ENCODE data around the gene AP3D1.
"Not testable (repeated sequence)": the region's sequence is repeated elsewhere in the genome, so short reads cannot be mapped to it uniquely, and the experiment has no call there.

Gene AP3D1

DNA sequence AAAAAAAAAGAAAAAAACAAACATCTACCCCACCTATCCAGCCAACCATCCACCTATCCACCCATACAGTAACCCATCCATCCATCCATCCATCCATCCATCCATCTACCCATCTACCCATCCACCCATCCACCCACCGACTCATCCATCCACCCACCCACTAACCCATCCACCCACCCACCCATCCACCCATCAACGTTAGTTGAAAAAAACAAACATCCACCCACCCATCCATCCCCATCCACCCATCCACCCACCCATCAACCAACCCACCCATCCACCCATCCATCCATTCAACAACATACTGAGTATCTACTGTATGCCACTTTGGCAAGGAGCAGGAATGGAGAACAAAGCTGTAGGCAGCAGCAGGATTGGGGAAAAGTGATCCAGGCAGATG is 6.1 kb upstream of the AP3D1 start:
- in situ Hi-C loops (cut with HindIII; ENCODE audit: low sequenced_read_pairs), result no loop called here

DNA sequence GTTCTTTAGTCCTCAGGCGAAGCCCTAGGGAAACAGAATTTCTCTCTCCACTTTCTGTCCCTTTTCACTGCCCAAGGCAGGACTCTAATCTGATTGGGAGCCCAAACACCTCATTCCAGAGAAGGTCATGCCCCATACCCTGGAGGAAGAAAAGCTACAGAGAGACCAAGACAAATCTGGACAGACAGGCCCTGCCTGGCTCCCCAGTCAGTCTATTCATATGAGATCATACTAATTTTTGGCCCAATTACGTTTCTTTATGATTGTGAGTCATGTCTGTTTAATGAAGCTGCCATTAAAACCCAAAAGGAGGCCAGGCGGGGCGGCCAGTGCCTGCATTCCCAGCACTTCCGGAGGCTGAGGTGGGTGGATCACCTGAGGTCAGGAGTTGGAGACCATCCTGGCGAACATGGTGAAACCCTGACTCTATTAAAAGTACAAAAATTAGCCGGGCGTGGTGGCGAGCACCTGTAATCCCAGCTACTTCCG is 3.3 kb upstream of the AP3D1 start:
- in situ Hi-C loops (cut with HindIII; ENCODE audit: low sequenced_read_pairs), result no loop called here

DNA sequence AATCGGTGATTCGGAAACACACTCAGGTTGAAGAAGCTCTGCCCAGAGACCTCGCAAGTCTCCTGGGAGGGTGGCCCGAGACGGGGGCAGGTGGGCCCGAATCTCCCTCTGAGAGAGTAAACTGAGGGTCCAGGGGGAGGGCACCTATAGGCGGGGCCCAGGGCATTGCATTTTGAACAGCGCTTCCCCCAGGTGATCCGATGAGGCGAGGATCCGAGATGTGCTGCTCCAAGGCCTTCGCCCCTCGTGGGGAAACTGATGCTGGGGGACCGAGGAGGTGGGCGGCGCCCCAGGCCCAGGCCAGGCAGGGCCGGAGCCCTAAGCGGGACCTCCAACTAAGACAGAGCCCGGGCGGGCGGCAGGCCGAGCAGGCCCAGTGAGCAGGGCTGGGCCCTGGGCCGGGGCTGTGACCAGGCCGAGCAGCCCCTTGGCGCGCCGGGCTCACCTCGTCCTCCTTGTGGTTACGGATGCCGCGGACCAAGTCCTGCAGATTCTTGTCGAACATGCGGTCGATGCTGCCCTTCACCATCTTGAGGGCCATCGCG is 500 bp downstream of the AP3D1 start:
- in situ Hi-C loops (cut with HindIII; ENCODE audit: low sequenced_read_pairs), result no loop called here

DNA sequence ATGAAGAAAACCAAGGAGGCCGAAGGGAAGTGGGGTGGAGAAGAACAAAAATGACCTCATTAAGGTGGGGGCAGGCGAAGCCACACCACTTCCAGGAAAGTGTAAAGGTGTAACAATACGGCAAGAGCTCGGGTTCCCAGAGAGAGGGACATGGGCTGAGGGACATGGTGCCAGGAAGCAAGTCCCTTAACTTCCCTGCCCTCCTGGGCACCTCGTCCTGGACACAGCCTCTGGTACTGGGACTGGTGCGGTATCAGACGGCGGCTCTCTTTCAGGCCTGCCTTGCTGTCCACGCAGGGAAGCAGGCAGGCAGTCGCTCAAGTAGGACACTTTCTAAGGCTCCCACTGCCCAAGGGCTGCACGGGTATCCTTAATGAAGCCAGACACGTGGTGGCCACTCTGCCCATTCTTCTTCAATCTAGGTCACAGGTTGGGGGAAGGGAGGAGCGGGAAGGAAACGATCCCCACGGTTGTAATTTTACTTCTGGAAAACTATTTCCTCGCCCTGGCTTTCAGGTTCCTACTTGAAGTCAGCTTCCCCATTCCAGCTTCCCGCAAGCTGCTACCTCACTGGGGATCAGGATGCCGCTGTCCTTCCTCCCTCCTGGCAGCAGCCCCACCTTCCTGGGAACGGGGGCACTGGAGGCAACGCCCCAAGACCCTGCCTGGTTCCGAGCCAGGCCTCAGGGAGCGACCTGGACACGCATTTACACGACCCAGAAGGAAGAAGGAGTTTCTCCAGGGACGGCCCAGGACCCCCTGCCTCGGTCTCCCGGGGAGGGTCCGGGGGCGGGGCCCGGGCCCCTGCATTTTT is 1.2 kb downstream of the AP3D1 start:
- in situ Hi-C loops (cut with HindIII; ENCODE audit: low sequenced_read_pairs), result no loop called here

DNA sequence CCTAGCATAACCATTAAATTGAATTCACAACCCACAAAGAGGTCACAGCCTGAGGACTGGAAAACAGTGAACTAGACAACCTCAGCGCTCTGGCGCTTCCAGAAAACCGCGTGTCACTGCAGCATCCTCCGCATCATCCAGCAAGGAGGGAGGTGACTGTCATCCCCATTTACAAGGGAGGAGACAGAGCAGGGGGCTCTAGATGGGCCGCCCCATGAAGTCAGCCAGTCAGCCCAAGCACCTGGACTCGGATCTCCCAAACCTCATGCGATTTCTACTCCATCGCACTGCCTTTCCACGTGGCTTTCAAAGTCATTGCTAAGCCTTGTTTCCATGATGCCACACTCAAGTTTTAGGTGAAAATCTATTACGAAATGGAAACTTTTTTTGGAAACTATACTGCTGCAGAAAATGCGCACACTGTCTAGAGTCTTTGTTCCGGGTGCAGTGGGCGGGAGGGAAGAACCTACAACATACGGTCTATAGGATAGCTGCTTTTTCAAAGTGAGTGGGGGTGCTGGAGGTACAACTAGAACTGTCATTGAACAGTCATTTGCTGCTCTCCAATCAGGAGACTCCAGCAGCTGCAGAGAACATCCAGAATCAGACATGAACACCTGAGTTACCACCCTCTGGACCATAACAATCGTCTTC is 2.8 kb downstream of the AP3D1 start:
- in situ Hi-C loops (cut with HindIII; ENCODE audit: low sequenced_read_pairs), result no loop called here

DNA sequence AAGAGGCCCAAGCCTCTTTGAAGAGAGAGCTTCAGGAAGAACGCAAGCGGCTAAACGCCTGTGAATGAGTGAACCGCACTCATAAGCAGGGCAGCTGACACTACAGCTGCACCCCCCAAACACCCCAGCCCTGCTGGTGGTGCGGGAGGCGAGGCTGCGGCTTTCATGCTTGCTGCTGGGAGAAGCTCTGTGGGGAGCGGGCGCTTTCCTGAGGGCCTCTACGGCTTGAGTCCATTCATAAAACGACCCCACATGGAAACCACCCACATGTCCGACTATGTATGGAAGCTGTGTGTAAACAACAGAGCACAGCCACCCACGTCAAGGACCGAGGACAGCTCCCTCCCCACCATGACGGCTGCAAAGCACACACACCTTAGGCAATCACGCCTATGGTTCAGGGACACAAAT is 5.5 kb downstream of the AP3D1 start:
- in situ Hi-C loops (cut with HindIII; ENCODE audit: low sequenced_read_pairs), result no loop called here

DNA sequence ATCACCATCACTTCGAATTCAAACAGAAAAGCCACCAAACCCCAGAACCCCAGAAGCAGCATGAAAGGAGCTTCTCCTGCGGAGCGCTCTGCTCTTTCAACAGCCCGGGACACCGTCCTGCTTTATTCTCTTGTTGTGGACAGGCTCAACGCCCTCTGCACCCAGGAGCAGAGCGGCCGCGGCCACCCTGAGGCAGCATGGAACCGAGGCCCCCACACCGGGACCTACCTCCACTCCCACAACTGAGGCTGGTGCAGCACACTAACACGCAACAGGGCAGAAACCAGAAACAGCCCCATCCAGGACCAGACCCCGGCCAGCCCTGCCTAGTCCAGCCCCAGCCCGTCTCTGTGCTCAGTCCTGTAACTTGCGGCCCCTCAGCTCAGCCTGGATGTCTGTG is 7.2 kb downstream of the AP3D1 start:
- in situ Hi-C loops (cut with HindIII; ENCODE audit: low sequenced_read_pairs), result no loop called here

DNA sequence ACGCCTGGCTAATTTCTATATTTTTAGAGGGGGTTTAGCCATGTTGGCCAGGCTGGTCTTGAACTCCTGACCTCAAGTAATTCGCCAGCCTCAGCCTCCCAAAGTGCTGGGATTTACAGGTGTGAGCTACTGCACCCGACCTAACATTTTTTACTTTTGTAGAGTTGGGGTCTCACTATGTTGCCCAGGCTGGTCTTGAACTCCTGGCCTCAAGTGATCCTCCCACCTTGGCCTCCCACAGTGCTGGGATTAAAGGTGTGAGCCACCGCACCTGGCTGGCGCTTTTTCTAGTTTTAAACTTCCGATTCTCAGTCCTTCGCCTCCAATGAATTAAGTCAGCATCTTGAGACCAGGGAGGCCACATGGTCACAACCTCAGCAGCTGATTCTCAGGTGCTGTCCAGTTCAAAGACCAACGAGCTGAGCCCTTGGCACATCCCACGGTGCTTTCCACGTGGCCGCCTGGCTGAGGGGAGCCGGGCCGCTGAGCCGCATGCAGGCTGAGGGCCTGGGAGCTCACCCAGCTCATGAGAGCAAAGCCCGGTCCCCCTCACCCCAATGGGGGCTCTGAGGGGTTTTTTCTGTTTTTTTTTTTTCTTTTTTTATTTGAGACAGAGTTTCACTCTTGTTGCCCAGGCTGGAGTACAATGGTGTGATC is 9.1 kb downstream of the AP3D1 start:
- in situ Hi-C loops (cut with HindIII; ENCODE audit: low sequenced_read_pairs), result no loop called here

DNA sequence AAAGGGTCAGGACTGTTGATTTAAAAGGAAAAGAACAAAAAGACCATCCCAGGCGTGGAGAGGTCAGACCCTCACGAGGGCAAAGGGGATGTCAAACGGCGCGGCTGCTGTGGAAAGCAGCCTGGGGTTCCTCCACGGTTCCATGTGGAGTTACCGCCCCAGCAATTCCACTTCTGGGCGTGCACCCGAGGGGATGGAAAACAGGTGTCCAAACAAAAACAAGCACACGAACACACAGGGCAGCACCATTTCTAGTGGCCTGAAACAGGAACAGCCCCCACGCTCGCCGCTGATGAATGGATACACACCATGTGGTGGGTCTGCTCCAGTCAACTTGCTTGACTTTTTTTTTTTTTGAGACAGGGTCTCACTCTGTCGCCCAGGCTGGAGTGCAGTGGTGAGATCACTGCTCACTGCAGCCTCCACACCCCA is 11.2 kb downstream of the AP3D1 start:
- in situ Hi-C loops (cut with HindIII; ENCODE audit: low sequenced_read_pairs), result no loop called here

DNA sequence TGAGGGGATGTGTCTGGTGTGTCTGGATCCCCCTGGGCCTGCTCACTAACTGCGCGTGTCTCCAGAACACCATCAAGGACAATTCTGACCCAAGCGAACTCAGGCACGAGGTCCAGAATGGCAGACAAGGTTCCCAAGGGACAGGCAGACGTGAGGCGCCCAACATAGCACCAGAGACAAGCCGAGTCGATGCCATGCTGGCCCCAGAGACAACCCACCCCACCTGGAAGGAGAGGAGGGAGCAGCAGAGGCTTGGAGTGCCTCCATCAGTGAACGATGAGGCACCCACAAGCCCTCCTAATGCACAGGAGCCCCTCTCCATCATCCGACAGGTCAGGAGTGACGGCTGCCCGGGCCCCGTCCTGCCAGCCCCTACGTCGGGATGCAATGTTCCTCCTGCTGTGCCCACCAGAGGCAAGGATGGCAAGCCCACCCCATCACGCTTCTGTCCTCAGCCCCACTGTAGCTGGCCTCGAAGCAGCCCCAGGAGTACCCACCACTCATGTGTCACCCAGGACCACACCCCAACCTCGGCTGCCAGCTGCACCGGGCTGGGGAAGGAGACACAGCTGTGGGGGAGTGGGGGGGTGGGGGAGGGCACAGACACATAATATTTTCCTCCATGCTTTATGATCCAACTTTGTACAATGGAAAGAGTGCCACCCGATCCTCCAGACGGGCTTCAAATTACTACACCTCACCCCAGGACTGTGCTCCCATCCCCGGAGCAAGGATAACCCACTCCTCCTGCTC is 11.8 kb downstream of the AP3D1 start:
- in situ Hi-C loops (cut with HindIII; ENCODE audit: low sequenced_read_pairs), result no loop called here

DNA sequence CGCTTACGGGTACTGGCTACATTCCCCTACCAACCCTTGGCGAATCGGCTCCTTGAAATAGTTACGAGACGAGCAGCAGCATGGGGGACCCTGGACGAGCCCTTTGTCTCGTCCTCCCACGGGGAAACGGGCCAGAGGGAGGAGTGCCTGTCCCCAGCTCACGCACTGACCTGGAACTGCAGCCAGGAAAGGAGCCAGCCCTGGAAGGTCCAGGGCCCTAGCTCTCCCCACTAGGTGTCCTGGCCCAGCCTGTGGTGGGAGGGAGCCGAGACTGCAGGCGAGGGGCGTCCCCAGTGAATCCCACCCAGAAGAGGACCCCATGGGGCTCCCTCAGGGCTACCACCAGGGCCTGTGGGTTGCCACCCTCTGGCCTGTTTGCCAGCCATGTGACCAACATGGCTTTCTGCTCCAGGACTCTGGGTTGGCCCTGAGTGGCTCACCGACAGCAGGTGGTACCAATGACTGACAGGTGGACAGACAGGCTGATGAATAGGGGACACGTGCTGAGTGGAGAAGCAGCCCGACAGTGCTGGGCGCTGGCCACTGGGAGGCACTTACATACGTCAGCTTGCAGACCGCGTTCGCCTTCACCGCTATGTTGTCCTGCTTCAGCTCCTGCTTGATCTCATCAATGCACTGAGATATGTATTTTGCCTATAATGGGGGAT is 13.2 kb downstream of the AP3D1 start:
- in situ Hi-C loops (cut with HindIII; ENCODE audit: low sequenced_read_pairs), result no loop called here

DNA sequence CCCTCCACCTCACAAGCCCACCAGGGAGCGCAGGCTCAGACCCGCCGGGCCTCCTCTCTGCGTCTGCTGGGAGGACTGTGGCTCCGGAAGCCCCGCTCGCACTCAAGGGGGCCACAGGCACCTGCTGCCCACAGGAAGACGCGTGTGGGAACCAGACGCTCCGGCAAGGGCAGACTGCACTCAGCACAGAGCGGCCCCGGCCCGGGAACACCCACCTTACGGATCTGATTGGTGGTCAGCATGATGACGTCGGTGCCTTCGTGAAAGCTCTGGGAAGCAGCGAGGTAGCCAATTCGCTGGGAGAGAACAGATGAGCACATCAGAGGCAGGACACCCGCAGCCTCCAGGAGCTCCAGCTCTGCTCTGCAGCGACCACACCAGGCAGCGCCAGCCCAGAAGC is 14.6 kb downstream of the AP3D1 start:
- in situ Hi-C loops (cut with HindIII; ENCODE audit: low sequenced_read_pairs), result no loop called here

DNA sequence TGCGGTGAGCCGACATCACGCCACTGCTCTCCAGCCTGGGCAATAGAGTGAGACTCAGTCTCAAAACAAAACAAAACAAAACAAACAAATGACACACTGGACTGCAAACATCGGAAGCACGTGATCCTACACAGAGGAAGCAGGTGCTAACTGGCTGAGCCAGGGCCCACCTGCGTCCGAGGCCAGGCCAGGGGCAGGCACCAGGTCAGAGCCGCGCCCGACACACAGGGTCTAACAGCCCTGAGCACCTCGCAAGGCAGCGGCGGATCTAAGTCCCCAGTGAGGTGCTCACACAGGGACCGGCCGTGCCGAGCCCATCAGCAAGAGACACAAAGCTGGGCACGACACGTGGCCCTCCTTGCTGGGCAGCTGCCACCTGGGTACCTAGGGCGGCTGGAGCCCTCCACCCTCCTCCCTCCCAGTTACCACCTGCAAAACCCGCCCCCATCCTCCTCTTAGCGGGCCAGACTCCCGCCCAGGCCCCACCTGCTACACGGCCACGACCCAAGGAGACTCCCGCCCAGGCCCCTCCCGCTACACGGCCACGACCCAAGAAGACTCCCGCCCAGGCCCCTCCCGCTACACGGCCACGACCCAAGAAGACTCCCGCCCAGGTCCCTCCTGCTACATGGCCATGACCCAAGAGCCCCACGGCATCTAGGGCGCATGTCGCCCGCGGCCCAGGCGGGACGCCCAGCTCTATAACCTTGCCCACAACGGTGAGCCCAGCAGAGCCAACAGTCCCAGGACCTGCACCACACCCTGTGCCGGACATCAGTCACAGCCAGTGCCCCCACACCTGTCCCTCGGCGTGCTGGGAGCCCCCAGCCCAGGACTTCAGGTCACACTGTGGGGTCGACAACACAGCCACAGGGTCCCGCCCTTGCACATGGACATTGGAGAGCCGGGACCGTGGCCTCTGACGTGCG is 15.6 kb downstream of the AP3D1 start:
- in situ Hi-C loops (cut with HindIII; ENCODE audit: low sequenced_read_pairs), result no loop called here

DNA sequence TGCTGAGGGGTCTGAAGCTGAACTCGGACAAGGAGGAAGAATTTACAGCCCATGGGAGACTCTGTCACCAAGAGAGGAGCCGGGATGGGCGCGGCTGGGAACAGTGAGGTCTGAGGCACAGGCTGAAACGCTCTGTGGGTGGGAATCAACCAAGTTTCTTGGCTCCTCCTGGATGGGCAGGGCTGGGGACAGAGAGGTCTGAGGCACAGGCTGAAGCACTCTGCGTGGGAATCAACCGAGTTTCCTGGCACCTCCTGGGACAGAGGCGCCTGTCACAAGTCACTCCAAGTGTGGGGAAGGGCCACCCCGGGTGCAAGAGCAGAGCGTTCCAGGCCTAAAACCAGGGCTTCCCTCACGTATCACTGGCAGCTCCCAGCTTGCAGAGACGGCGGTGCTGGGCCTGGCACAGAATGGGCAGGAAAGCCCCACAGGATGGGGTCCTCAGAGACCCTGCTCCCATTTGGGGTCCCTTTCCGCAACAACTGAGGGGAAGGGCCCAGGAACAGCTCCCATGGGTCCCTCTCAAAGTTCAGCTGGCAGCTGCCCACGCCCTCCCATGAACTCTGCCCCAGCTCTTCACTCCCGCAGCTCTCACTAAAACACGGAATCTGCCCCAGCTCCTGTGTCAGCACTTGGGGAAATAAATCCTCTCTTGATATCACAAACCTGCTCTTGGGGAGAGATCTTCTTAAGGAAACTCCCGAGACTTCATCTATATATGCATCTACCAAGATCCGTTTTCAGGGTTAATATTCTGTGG is 18.5 kb downstream of the AP3D1 start:
- in situ Hi-C loops (cut with HindIII; ENCODE audit: low sequenced_read_pairs), result no loop called here

DNA sequence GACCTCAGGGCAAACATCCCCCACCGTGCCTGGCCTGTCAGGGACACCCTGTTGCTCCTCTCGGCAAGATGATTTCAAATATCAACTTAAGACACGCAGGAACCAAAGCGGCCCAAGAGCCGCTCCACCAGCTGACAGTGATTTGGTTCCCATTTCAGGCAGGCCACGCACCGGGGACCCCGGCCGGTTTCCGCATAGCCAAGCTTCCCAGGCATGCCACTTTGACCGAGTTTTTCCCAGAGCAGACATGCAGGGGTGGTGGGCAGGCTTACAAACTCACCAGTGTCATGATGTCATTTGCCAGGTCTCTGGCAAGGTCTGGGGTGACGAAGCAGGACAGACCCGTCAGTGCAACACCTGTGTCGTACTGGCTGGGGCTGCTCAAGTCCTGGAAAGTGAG is 19.2 kb downstream of the AP3D1 start:
- in situ Hi-C loops (cut with HindIII; ENCODE audit: low sequenced_read_pairs), result no loop called here

DNA sequence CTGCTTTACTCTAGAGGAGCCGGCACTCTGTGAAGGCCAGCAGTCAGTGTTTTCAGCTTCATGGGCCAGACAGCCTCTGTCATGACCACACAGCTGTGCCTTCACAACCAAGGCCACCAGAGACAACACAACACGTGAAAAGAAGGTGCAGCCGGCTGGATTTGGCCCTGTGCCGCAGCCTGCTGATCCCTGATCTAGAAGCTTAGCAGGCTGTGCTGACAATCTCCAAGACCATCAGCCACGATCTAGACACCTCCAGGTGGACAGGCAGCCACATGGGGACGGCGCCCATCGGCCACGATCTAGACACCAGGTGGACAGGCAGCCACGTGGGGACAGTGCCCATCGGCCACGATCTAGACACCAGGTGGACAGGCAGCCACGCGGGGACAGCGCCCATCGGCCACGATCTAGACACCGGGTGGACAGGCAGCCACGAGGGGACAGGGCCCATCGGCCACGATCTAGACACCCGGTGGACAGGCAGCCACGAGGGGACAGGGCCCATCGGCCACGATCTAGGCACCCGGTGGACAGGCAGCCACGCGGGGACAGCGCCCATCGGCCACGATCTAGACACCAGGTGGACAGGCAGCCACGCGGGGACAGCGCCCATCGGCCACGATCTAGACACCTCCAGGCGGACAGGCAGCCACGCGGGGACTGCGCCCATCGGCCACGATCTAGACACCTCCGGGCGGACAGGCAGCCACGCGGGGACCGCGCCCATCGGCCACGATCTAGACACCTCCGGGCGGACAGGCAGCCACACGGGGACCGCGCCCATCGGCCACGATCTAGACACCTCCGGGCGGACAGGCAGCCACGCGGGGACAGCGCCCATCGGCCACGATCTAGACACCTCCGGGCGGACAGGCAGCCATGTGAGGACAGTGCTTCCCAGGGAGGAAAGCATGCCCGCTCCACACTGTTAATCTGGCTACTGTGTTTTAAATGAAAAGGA is 20.1 kb downstream of the AP3D1 start:
- in situ Hi-C loops (cut with HindIII; ENCODE audit: low sequenced_read_pairs), result not testable (repeated sequence)

Measured in DLD1 (cell line).